ENCODE data around the gene FANCL.
"Not testable (repeated sequence)": the region's sequence is repeated elsewhere in the genome, so short reads cannot be mapped to it uniquely, and the experiment has no call there.

Gene FANCL

GRCh38 chr2:58156780-58157179, 84.3 kb downstream of the FANCL start:
- H3K4me3 ChIP-seq (ENCODE audit: low read depth in 1 of 2, low read length in 2 of 2) = no peak overlapping the region
- H3K36me3 ChIP-seq (ENCODE audit: control insufficient read depth in 1 of 2, insufficient read depth in 2 of 2, low read length in 2 of 2) = peaks cover 14 to 31% of the 10 kb centered on the region in 2 donors
- H3K9me3 ChIP-seq (ENCODE audit: control insufficient read depth in 1 of 2, low read length in 2 of 2) = no peaks in the 10 kb centered on the region
- no peaks in the 10 kb centered on the region for H3K4me1 ChIP-seq (ENCODE audit: control insufficient read depth in 1 of 2, insufficient read depth in 2 of 2, low read length in 2 of 2)
- no peaks in the 10 kb centered on the region for H3K27me3 ChIP-seq (ENCODE audit: control insufficient read depth in 1 of 2, insufficient read depth in 2 of 2, low read length in 2 of 2)
- no peak overlapping the region for H3K9ac ChIP-seq (ENCODE audit: low read depth in 1 of 2, low read length in 2 of 2)
- H3K27ac ChIP-seq (ENCODE audit: low read depth, low read length) = no peak overlapping the region

- Histone ChIP-seq H3K27me3 (ENCODE audit: control insufficient read depth in 1 of 2, insufficient read depth in 2 of 2, low read length in 2 of 2) (no peaks in the 10 kb centered on the region), H3K9ac (ENCODE audit: low read depth in 1 of 2, low read length in 2 of 2) (no peak overlapping the region), H3K36me3 (ENCODE audit: control insufficient read depth in 1 of 2, insufficient read depth in 2 of 2, low read length in 2 of 2) (peaks cover 10 to 19% of the 10 kb centered on the region in 2 donors), H3K4me1 (ENCODE audit: control insufficient read depth in 1 of 2, insufficient read depth in 2 of 2, low read length in 2 of 2) (no peaks in the 10 kb centered on the region), H3K9me3 (ENCODE audit: control insufficient read depth in 1 of 2, low read length in 2 of 2) (no peaks in the 10 kb centered on the region), H3K4me3 (ENCODE audit: low read depth in 1 of 2, low read length in 2 of 2) (no peak overlapping the region), H3K27ac (ENCODE audit: low read depth, low read length) (no peak overlapping the region)
These were observed 85.9 kb downstream of the FANCL start for GRCh38 chr2:58155160-58155778.

GRCh38 chr2:58146707-58147106, 94.4 kb downstream of the FANCL start:
- Histone ChIP-seq H3K36me3 (ENCODE audit: control insufficient read depth in 1 of 2, insufficient read depth in 2 of 2, low read length in 2 of 2) (peaks cover under 1 to 5% of the 10 kb centered on the region in 2 donors), H3K9me3 (ENCODE audit: control insufficient read depth in 1 of 2, low read length in 2 of 2) (no peaks in the 10 kb centered on the region), H3K9ac (ENCODE audit: low read depth in 1 of 2, low read length in 2 of 2) (no peak overlapping the region), H3K4me1 (ENCODE audit: control insufficient read depth in 1 of 2, insufficient read depth in 2 of 2, low read length in 2 of 2) (no peaks in the 10 kb centered on the region), H3K27ac (ENCODE audit: low read depth, low read length) (no peak overlapping the region), H3K27me3 (ENCODE audit: control insufficient read depth in 1 of 2, insufficient read depth in 2 of 2, low read length in 2 of 2) (no peaks in the 10 kb centered on the region), H3K4me3 (ENCODE audit: low read depth in 1 of 2, low read length in 2 of 2) (no peak overlapping the region)

GRCh38 chr2:58145769-58146168, 95.4 kb downstream of the FANCL start:
- H3K27ac ChIP-seq (ENCODE audit: low read depth, low read length); H3K4me3 ChIP-seq (ENCODE audit: low read depth in 1 of 2, low read length in 2 of 2); H3K27me3 ChIP-seq (ENCODE audit: control insufficient read depth in 1 of 2, insufficient read depth in 2 of 2, low read length in 2 of 2); H3K36me3 ChIP-seq (ENCODE audit: control insufficient read depth in 1 of 2, insufficient read depth in 2 of 2, low read length in 2 of 2); H3K9me3 ChIP-seq (ENCODE audit: control insufficient read depth in 1 of 2, low read length in 2 of 2); H3K9ac ChIP-seq (ENCODE audit: low read depth in 1 of 2, low read length in 2 of 2); H3K4me1 ChIP-seq (ENCODE audit: control insufficient read depth in 1 of 2, insufficient read depth in 2 of 2, low read length in 2 of 2): not testable (repeated sequence)

GRCh38 chr2:58140508-58141072, 100.5 kb downstream of the FANCL start:
- Histone ChIP-seq H3K36me3 (ENCODE audit: control insufficient read depth in 1 of 2, insufficient read depth in 2 of 2, low read length in 2 of 2) (peaks cover 3 to 9% of the 10 kb centered on the region in 2 donors), H3K27me3 (ENCODE audit: control insufficient read depth in 1 of 2, insufficient read depth in 2 of 2, low read length in 2 of 2) (no peaks in the 10 kb centered on the region), H3K4me3 (ENCODE audit: low read depth in 1 of 2, low read length in 2 of 2) (no peak overlapping the region)

GRCh38 chr2:58138396-58139030, 102.6 kb downstream of the FANCL start:
- no peak overlapping the region for H3K27ac ChIP-seq (ENCODE audit: low read depth, low read length)

More at GRCh38 chr2:58140508-58141072, 100.5 kb downstream of the FANCL start:
- Histone ChIP-seq H3K27ac (ENCODE audit: low read depth, low read length) (no peak overlapping the region), H3K9me3 (ENCODE audit: control insufficient read depth in 1 of 2, low read length in 2 of 2) (no peaks in the 10 kb centered on the region), H3K9ac (ENCODE audit: low read depth in 1 of 2, low read length in 2 of 2) (no peak overlapping the region), H3K4me1 (ENCODE audit: control insufficient read depth in 1 of 2, insufficient read depth in 2 of 2, low read length in 2 of 2) (no peaks in the 10 kb centered on the region)

GRCh38 chr2:58137856-58138255, 103.3 kb downstream of the FANCL start:
- H3K36me3 ChIP-seq (ENCODE audit: control insufficient read depth in 1 of 2, insufficient read depth in 2 of 2, low read length in 2 of 2) = peaks cover 3 to 4% of the 10 kb centered on the region in 2 donors
- no peaks in the 10 kb centered on the region for H3K4me1 ChIP-seq (ENCODE audit: control insufficient read depth in 1 of 2, insufficient read depth in 2 of 2, low read length in 2 of 2)
- H3K9ac ChIP-seq (ENCODE audit: low read depth in 1 of 2, low read length in 2 of 2) = no peak overlapping the region
- no peaks in the 10 kb centered on the region for H3K27me3 ChIP-seq (ENCODE audit: control insufficient read depth in 1 of 2, insufficient read depth in 2 of 2, low read length in 2 of 2)
- no peak overlapping the region for H3K27ac ChIP-seq (ENCODE audit: low read depth, low read length)
- H3K9me3 ChIP-seq (ENCODE audit: control insufficient read depth in 1 of 2, low read length in 2 of 2) = no peaks in the 10 kb centered on the region
- H3K4me3 ChIP-seq (ENCODE audit: low read depth in 1 of 2, low read length in 2 of 2) = no peak overlapping the region

More at GRCh38 chr2:58138396-58139030, 102.6 kb downstream of the FANCL start:
- H3K27me3 ChIP-seq (ENCODE audit: control insufficient read depth in 1 of 2, insufficient read depth in 2 of 2, low read length in 2 of 2) = no peaks in the 10 kb centered on the region
- no peaks in the 10 kb centered on the region for H3K9me3 ChIP-seq (ENCODE audit: control insufficient read depth in 1 of 2, low read length in 2 of 2)
- no peak overlapping the region for H3K4me3 ChIP-seq (ENCODE audit: low read depth in 1 of 2, low read length in 2 of 2)
- H3K9ac ChIP-seq (ENCODE audit: low read depth in 1 of 2, low read length in 2 of 2) = no peak overlapping the region
- H3K4me1 ChIP-seq (ENCODE audit: control insufficient read depth in 1 of 2, insufficient read depth in 2 of 2, low read length in 2 of 2) = no peaks in the 10 kb centered on the region
- H3K36me3 ChIP-seq (ENCODE audit: control insufficient read depth in 1 of 2, insufficient read depth in 2 of 2, low read length in 2 of 2) = peaks cover 3 to 4% of the 10 kb centered on the region in 2 donors

GRCh38 chr2:58137221-58137620, 103.9 kb downstream of the FANCL start:
- no peaks in the 10 kb centered on the region for H3K4me1 ChIP-seq (ENCODE audit: control insufficient read depth in 1 of 2, insufficient read depth in 2 of 2, low read length in 2 of 2)
- no peak overlapping the region for H3K27ac ChIP-seq (ENCODE audit: low read depth, low read length)
- peaks cover 3 to 4% of the 10 kb centered on the region in 2 donors for H3K36me3 ChIP-seq (ENCODE audit: control insufficient read depth in 1 of 2, insufficient read depth in 2 of 2, low read length in 2 of 2)
- H3K9ac ChIP-seq (ENCODE audit: low read depth in 1 of 2, low read length in 2 of 2) = no peak overlapping the region
- no peaks in the 10 kb centered on the region for H3K9me3 ChIP-seq (ENCODE audit: control insufficient read depth in 1 of 2, low read length in 2 of 2)
- H3K4me3 ChIP-seq (ENCODE audit: low read depth in 1 of 2, low read length in 2 of 2) = no peak overlapping the region
- no peaks in the 10 kb centered on the region for H3K27me3 ChIP-seq (ENCODE audit: control insufficient read depth in 1 of 2, insufficient read depth in 2 of 2, low read length in 2 of 2)

GRCh38 chr2:58135861-58136260, 105.3 kb downstream of the FANCL start:
- Histone ChIP-seq H3K27ac (ENCODE audit: low read depth, low read length) (no peak overlapping the region), H3K4me1 (ENCODE audit: control insufficient read depth in 1 of 2, insufficient read depth in 2 of 2, low read length in 2 of 2) (no peaks in the 10 kb centered on the region), H3K36me3 (ENCODE audit: control insufficient read depth in 1 of 2, insufficient read depth in 2 of 2, low read length in 2 of 2) (peaks cover 0 to 4% of the 10 kb centered on the region in 2 donors), H3K4me3 (ENCODE audit: low read depth in 1 of 2, low read length in 2 of 2) (no peak overlapping the region), H3K9ac (ENCODE audit: low read depth in 1 of 2, low read length in 2 of 2) (no peak overlapping the region), H3K27me3 (ENCODE audit: control insufficient read depth in 1 of 2, insufficient read depth in 2 of 2, low read length in 2 of 2) (no peaks in the 10 kb centered on the region), H3K9me3 (ENCODE audit: control insufficient read depth in 1 of 2, low read length in 2 of 2) (no peaks in the 10 kb centered on the region)

- no peak overlapping the region for H3K9ac ChIP-seq (ENCODE audit: low read depth in 1 of 2, low read length in 2 of 2)
- no peaks in the 10 kb centered on the region for H3K27me3 ChIP-seq (ENCODE audit: control insufficient read depth in 1 of 2, insufficient read depth in 2 of 2, low read length in 2 of 2)
- no peaks in the 10 kb centered on the region for H3K36me3 ChIP-seq (ENCODE audit: control insufficient read depth in 1 of 2, insufficient read depth in 2 of 2, low read length in 2 of 2)
- no peaks in the 10 kb centered on the region for H3K4me1 ChIP-seq (ENCODE audit: control insufficient read depth in 1 of 2, insufficient read depth in 2 of 2, low read length in 2 of 2)
- H3K4me3 ChIP-seq (ENCODE audit: low read depth in 1 of 2, low read length in 2 of 2) = no peak overlapping the region
- no peaks in the 10 kb centered on the region for H3K9me3 ChIP-seq (ENCODE audit: control insufficient read depth in 1 of 2, low read length in 2 of 2)
- H3K27ac ChIP-seq (ENCODE audit: low read depth, low read length) = no peak overlapping the region
These were observed 107.7 kb downstream of the FANCL start for GRCh38 chr2:58133395-58133794.
